ENCODE results near the gene ADAMTS13. TPM values are rescaled to one million over a fixed set of nuclear protein-coding genes. Genes with fewer than 3 reads are reported as not detected.

ADAMTS13 gene
- total RNA-seq, 1 donor: 1.3 TPM

DNA sequence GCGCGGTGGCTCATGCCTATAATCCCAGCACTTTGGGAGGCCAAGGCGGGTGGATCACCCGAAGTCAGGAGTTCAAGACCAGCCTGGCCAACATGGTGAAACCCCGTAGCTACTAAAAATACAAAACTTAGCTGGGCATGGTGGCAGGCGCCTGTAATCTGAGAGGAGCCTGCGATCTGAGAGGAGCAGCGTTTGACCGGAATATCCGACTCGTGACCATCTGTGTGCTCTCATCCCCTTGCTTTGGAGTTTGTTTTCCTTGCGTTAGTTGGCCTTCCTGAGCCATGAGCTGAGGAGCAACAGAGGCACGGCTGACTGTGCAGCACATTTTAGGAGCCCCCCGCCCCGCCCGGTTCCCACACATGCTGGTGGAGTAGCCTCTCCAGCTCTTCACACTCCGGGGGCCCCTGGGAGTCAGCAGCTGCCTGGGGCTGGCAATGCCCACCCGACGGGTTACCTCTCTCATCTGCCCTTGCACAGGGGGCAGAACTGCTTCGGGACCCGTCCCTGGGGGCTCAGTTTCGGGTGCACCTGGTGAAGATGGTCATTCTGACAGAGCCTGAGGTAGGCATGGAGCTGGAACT, 3.0 kb downstream of the ADAMTS13 start:
- DNase-seq (ENCODE audit: low read depth): no peak
- no peak overlapping the region for H3K4me3 ChIP-seq (ENCODE audit: low read depth, low read length)
- TF ChIP-seq, protein P1, sequence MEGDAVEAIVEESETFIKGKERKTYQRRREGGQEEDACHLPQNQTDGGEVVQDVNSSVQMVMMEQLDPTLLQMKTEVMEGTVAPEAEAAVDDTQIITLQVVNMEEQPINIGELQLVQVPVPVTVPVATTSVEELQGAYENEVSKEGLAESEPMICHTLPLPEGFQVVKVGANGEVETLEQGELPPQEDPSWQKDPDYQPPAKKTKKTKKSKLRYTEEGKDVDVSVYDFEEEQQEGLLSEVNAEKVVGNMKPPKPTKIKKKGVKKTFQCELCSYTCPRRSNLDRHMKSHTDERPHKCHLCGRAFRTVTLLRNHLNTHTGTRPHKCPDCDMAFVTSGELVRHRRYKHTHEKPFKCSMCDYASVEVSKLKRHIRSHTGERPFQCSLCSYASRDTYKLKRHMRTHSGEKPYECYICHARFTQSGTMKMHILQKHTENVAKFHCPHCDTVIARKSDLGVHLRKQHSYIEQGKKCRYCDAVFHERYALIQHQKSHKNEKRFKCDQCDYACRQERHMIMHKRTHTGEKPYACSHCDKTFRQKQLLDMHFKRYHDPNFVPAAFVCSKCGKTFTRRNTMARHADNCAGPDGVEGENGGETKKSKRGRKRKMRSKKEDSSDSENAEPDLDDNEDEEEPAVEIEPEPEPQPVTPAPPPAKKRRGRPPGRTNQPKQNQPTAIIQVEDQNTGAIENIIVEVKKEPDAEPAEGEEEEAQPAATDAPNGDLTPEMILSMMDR (IDR thresholded peaks at IDR 0.05; ENCODE audit: insufficient read depth, low read depth, low read length): no peak

DNA sequence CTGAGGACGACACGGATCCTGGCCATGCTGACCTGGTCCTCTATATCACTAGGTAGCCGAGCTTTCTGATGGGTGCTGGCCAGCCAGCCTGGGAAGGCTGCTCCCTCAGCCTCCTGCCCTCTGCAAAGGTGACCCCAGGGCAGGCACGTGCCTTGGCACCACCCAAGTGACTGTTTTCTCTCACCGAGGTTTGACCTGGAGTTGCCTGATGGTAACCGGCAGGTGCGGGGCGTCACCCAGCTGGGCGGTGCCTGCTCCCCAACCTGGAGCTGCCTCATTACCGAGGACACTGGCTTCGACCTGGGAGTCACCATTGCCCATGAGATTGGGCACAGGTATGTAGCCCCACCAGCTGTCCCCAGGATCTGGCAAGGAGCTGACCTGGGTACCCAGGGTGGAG, 3.8 kb downstream of the ADAMTS13 start:
- no peak for DNase-seq (ENCODE audit: low read depth)
- TF ChIP-seq, protein P1 (IDR thresholded peaks at IDR 0.05; ENCODE audit: insufficient read depth, low read depth, low read length): no peak
- no peak overlapping the region for H3K4me3 ChIP-seq (ENCODE audit: low read depth, low read length)

- TF ChIP-seq, protein P1 (IDR thresholded peaks at IDR 0.05; ENCODE audit: insufficient read depth, low read depth, low read length): no peak
- no peak for DNase-seq (ENCODE audit: low read depth)
- peak overlapping the region; percentile 37 for H3K4me3 ChIP-seq (ENCODE audit: low read depth, low read length)
Observed at GRCh38 chr9:133427658-133428348, 5.6 kb downstream of the ADAMTS13 start.

DNA sequence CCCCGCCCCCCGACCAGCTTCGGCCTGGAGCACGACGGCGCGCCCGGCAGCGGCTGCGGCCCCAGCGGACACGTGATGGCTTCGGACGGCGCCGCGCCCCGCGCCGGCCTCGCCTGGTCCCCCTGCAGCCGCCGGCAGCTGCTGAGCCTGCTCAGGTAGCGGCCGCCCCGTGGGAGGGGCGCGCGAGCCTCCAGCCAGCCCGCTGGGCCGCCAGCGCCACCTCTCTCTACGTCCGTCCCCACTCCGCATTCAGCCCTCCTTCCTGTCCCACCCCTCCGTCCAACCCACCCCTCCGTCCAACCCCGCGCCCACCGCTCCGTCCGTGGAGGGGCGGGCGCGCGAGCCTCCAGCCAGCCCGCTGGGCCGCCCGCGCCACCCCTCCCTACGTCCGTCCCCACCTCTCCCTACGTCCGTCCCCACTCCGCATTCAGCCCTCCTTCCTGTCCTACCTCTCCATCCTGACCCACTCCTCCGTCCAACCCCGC, 6.5 kb downstream of the ADAMTS13 start:
- TF ChIP-seq, protein P1 (IDR thresholded peaks at IDR 0.05; ENCODE audit: insufficient read depth, low read depth, low read length): no peak
- peak overlapping the region; percentile 29 for H3K4me3 ChIP-seq (ENCODE audit: low read depth, low read length)
- DNase-seq (ENCODE audit: low read depth): no peak

DNA sequence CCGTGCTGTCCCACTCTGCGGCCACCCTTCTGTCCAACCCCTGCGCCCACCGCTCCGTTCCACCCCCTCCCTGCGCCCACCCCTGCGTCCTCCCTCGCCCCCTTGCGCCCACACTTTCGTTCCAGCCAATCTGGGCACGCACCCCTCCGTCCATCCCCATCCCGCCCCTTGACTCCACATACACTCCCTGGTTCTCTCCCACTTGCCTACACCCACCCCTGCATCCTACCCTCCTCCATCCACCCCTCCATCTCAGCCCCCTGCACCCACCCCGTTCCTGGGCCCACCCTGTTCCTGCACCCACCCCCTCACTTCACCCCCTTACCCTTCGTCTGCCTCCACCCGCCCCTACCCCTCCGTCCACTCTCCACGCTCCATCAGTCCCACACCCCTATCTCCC, 7.0 kb downstream of the ADAMTS13 start:
- no peak for DNase-seq (ENCODE audit: low read depth)
- H3K4me3 ChIP-seq (ENCODE audit: low read depth, low read length): no peak overlapping the region
- TF ChIP-seq, protein P1 (IDR thresholded peaks at IDR 0.05; ENCODE audit: insufficient read depth, low read depth, low read length): no peak

GRCh38 chr9:133429641-133430161, 7.5 kb downstream of the ADAMTS13 start:
- H3K4me3 ChIP-seq (ENCODE audit: low read depth, low read length): no peak overlapping the region
- TF ChIP-seq, protein P1 (IDR thresholded peaks at IDR 0.05; ENCODE audit: insufficient read depth, low read depth, low read length): peak; percentile 53
- no peak for DNase-seq (ENCODE audit: low read depth)
